NCI-H128 (cell line): ENCODE data around the gene PNMA6A.
"Not testable (repeated sequence)": the region's sequence is repeated elsewhere in the genome, so short reads cannot be mapped to it uniquely, and the experiment has no call there.

Experiments
- DNase-seq: peaks from one replicate; lab custom pipeline; 2025; ENCODE audit not compliant: unreplicated experiment; lab: John Stamatoyannopoulos, UW

PNMA6A gene

GRCh38 chrX:153074935-153075334, 2.7 kb downstream of the PNMA6A start:
- DNase-seq, result no peak

GRCh38 chrX:153075366-153075765, 3.1 kb downstream of the PNMA6A start:
- no peak for DNase-seq

GRCh38 chrX:153077437-153078135, 5.3 kb downstream of the PNMA6A start:
- DNase-seq, result not testable (repeated sequence)

- not testable (repeated sequence) for DNase-seq
Measured at GRCh38 chrX:153083238-153083923, 11.1 kb downstream of the PNMA6A start.

GRCh38 chrX:153102418-153102817, 30.2 kb downstream of the PNMA6A start:
- no peak for DNase-seq

- not testable (repeated sequence) for DNase-seq
Measured at GRCh38 chrX:153104959-153105358, 32.7 kb downstream of the PNMA6A start.

GRCh38 chrX:153106092-153106801, 34.0 kb downstream of the PNMA6A start:
- DNase-seq, result not testable (repeated sequence)

- DNase-seq, result not testable (repeated sequence)
Measured at GRCh38 chrX:153110735-153111134, 38.5 kb downstream of the PNMA6A start.

- not testable (repeated sequence) for DNase-seq
Measured at GRCh38 chrX:153113851-153114250, 41.6 kb downstream of the PNMA6A start.

- not testable (repeated sequence) for DNase-seq
Measured at GRCh38 chrX:153117754-153118153, 45.5 kb downstream of the PNMA6A start.

- DNase-seq, result not testable (repeated sequence)
Measured at GRCh38 chrX:153120230-153120629, 48.0 kb downstream of the PNMA6A start.

- not testable (repeated sequence) for DNase-seq
Measured at GRCh38 chrX:153123468-153123867, 51.2 kb downstream of the PNMA6A start.
